Measurements from ENCODE around the gene ACOT7.

GRCh38 chr1:6310116-6310848 is 83.3 kb downstream of the ACOT7 start:
- TF ChIP-seq SUZ12 (IDR thresholded peaks at IDR 0.05; ENCODE audit: extremely low read depth, insufficient read depth, insufficient read length): no peak
- TF ChIP-seq ZNF274 (IDR thresholded peaks at IDR 0.05; ENCODE audit: low read depth, low read length): no peak
